Hematopoietic multipotent progenitor cell treated with erythropoietin and hydrocortisone succinate and interleukin-3 and kit ligand, for 4 days (in vitro differentiated cells): ENCODE measurements around the gene RNF44.

Experiments
- DNase-seq: peaks from one replicate; pipeline ENCODE4 v3.0.0-alpha.2; 2015

The RNF44 gene

DNA sequence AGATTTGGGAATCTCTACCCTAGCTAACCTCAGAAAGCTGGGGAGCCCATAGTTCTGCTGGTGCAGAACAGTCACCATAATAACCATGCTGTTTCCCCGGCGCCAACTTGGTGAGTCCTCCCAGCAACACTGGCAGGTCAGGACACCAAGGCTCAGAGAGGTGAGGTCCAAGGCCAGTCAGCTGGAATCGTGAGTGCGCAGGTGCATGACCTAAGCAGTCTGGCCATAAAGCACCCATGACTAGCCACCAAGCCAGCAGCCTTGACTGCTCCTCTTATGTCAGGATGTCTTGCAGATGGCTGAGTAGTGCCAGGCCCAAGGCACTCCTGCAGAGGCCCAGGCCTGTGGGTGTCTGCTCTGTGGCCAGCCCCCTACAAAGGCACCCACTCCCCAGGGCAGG, 2.6 kb downstream of the RNF44 start:
- no peak for DNase-seq

- DNase-seq, result peak; percentile 72
Observed at GRCh38 chr5:176533894-176534611, 3.1 kb downstream of the RNF44 start.

- peak; percentile 83 for DNase-seq
Observed at GRCh38 chr5:176533390-176533789, 3.8 kb downstream of the RNF44 start.

DNA sequence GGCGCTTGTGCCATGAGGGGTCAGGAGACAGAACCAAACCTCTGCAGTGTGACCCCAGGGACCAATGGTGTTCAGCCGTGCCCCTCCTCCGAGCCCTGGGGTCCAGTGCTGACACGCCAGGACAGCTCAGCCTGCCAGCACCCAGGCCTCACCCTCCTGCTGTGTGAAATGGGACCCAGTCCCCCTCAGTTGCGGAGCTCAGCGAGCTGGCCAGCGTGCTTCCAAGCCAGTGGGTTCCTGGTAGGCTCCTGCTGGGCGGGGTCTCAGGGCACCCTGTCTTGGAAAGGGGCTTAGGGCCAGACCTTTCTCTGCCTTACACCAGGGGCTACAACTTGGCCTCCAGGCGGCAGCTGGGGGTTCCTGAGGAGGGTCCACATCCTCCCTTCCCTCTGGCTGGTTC, 4.4 kb downstream of the RNF44 start:
- no peak for DNase-seq

DNA sequence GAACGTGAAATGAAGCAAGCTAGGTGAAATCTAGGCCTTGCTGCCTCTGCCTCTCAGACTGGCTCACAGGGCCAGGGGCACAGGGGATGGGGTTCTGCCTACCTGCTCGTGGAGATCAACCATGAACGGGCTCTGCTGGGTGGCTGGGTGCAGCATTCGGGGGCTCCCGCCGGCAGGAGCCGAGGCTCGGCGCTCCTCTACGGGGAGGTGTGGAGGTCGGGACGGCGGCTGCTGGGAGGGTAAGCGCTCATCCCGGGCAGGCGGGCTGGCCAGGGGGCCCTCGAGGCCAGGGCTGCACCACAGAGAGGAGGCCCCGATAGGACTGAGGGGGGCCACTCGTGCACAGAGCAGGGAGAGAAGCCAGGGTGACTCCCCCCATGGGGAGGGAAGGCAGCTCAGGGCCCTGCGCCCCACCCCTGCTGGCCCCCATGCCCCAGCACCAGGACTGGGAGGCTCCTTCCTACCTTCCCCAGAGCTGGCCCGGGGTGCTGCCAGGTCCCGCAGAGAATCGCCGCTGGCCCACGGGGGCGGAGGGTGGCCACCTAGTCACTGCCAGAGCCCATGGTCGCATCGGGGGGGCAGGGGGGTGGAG, 5.2 kb downstream of the RNF44 start:
- DNase-seq, result no peak

DNA sequence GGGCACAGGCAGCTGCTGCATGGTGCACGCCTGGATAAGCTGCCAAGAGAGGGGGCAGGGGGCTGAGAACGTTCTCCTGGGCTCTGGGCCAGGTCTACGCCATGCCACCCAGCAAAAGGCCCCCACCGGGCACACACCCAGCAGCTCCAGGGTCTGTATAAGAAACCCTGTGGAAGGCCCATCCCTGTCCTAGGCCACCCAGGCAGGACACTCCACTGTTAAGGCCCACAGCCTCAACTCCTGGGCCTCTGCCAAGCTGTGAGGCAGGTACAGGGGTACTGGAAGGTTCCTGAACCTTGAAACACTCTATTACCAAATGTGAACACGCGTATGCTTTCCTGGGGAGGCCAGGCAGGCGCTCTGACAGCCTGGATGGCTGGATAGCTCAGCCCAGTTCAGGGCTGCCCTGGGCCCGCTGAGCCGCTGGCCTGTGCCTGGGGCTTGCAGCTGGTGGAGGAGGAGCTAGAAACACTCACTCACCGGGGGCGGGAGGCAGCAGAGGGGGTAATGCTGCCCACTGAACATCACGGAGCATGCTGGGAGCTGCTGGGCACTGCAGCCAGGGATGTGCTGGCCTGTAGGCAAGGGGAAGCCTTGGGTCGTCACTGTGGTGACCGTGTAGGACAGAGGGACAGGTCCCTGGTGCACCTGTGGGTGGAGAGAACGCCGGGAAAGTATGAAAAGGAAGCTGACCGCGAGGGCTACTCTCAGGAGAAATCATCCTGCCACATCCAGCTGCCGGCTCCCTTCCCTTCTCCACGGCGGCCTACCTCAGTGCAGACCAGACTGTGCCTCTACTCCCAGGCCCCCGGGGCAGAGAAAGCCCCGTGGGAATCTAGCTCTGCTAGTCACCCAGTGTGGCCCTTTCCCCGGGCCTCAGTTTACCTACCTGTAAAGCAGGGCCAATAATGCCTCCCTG, 6.0 kb downstream of the RNF44 start:
- peak; percentile 85 for DNase-seq

DNA sequence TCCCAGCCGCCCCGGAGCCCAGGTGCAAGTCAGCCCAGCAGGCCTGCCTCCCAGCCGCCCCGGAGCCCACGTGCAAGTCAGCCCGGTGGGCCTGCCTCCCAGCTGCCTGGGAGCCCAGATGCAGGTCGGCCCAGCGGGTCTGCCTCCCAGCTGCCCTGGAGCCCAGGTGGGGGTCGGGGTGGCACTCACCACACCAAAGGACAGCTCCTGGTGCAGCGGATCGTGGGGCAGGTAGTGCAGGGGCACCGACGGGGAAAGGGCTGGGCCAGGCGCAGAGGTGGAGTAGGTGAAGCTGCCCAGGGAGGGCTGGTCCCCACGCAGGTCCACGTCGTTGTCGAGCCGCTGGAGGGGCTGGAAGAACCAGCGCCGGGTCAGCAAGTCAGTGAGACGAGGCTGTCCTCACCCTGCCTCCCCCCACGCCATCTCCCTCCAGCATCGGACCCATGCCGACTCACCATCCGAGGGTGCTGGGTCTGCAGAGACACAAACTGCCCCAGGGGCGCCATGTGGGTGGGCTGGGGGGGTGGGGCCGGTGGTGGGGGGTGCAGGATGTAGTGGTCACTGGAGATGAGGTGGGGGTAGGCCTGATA, 6.7 kb downstream of the RNF44 start:
- no peak for DNase-seq

- peak; percentile 77 for DNase-seq
Observed at GRCh38 chr5:176529741-176530141, 7.5 kb downstream of the RNF44 start.

DNA sequence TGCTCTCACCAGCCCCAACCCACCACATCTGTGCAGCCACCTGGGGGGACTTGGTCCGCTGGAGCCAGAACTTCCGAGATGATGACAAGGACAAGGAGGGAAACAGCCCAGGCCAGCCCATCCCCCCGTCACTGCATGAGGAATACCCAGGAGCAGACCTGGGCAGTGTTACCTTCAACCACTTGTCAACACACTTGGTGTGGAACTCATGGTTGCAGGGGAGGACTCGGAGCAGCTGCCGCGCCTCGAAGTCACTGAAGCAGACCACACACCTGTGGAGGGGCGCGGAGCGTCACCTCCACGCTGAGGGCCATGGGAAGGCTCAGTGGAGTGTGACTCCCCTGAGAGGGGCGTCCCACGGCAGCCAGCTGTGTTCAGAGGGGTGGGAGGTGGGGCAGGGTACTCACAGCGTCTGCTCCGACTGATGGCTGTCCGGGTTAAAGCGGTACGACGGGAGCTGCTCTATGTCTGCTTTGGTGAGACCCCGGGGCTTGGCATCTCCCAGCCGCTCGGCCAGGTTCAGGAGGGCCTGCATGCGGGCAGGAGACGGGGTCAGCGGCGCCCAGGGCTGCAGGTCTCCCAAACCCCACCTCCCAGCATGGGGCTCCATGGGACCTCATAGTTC, 8.0 kb downstream of the RNF44 start:
- DNase-seq, result no peak

GRCh38 chr5:176528761-176529115, 8.5 kb downstream of the RNF44 start:
- DNase-seq, result no peak

GRCh38 chr5:176528301-176528700, 8.9 kb downstream of the RNF44 start:
- DNase-seq, result no peak

DNA sequence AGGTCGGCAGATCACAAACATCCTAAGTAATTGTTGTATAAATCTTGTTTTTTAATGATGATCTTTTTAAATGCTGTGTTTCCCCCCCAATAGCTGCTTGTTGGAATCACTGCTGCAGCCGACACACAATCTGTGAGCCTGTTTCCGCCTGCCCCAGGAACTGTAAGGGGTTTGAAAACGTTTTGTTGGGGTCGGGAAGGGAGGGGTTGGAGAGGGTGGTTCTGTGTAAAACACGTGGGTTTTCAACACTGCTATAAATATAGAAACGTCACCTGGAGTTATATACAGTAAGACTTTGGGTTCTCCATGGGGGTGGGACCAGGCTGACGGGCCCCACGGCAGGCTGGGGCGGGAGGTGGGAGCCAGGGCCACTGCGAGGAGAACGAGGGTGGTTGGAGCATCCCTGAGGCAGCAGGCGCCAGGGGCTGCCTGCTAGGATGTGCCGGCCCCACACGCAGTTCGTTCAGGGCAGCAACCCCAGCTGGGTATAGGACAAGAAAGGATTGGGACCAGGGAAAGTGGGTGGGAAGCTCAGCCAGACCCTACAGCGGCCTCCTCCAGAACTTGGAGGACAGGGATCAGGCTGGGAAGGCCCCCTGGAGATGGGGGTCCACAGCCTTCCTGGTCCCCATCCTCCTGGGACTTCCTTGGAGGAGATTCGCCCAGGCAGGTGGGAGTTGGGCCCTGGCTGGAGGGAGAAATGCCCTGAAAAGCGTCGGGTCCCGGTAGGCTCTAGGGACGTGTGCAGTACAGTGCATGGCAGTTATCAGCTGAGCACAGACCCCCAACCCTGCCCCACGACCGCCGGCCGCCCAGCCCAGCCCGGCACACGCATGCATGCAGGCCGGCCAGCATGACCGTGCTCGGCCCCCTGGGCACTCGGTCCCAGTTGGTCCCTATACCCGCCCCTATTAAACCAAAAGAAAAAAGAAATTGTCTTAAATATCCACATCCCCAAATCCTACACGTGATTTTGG, 9.7 kb downstream of the RNF44 start:
- no peak for DNase-seq

DNA sequence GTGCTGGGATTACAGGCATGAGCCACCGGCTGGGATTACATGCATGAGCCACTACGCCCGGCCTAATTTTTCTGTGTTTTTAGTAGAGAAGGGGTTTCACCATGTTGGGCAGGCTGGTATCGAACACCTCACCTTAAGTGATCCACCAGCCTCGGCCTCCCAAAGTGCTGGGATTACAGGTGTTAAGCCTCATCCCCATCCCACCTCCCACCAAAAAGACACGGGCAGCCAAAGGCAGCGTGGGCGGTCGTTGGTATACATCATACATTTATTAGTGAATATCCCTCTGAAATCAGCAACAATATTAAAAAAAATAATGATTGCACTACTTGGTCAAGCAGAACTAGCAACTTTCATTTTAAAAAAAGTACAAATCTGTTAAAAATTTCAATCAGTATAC, 10.7 kb downstream of the RNF44 start:
- no peak for DNase-seq

GRCh38 chr5:176525677-176526076, 11.5 kb downstream of the RNF44 start:
- no peak for DNase-seq

GRCh38 chr5:176524987-176525386, 12.2 kb downstream of the RNF44 start:
- DNase-seq, result no peak

DNA sequence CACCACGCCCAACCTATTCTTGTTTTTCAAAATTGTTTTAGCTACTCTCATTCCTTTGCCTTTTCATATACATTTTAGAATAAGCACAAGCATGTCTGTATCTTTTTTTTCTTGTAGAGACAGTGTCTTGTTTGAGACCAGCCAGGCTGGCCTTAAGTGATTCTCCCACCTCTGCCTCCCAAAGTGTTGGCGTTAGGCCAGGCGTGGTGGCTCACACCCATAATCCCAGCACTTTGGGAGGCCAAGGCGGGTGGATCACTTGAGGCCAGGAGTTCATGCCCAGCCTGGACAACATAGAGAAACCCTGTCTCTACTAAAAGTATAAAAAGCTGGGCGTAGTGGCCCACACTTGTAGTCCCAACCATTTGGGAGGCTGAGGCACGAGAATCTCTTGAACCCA, 13.1 kb downstream of the RNF44 start:
- DNase-seq, result no peak

DNA sequence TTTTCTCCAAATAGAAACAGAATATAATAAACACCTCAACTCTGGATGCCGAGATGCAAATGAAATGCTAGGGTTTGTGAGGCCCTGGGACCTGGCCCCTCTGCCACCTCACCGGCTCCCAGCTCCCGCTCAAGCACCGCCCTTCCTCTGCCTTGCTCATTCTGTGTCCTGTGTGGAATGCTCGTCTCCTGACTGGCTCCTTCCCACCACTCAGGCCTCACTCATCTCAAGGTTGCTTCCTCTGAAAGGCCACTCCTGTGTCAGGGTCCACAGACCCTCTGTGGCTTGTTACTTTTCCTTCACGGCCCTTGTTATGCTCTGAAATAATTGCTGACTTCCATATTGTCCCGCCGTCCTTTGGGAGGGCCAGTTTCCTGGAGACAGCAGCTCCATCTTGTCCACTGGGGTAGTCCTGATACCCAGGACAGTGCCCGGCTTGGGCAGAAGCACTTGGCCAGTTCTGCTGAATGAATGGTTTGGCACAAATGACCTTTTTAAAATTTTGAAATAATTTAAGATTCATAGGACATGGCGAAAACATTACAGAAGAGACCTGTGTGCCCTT, 15.4 kb downstream of the RNF44 start:
- no peak for DNase-seq

GRCh38 chr5:176521286-176521685, 15.9 kb downstream of the RNF44 start:
- no peak for DNase-seq

DNA sequence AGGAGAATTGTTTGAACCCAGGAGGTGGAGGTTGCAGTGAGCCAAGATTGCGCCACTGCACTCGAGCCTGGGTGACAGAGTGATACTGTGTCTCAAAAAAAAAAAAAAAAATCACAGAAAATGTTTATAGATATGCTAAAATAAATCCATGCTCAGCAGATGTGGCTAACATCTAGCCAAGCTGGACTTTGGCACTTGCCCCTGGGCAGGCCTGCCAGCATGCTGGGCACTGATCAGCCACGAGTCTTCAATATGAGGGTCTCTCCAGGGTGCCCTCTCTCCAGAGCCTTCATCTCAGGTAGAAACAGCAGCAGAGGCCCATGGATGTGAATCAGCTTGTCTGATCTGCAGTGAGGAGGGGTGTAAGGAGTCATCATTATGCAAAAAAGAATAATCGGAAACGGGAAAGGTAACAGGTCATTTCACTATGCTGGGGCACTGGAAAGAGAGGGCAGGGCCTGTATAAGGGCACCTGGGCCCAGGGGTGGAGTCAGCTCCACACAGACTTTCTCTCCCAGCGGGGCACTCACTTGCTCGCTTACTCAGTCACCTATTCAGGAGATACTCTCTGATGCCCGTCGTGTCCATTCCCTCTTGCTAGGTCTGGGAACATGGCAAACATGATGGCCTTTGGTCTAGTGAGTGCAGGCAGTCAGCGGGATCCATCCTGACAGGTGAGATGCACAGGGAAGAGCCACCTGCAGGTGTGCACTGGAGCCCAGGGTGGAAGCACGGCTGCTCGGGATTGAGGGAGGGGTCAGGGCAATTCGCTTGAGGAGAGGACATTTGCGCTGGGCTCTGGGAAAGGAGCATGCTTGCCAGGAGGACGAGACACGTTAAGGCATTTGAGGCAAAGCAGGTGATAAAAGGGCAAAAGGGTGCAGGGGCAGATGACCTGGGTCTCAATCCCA, 17.1 kb downstream of the RNF44 start:
- no peak for DNase-seq

GRCh38 chr5:176517053-176517661, 20.0 kb downstream of the RNF44 start:
- peak; percentile 33 for DNase-seq
